GM12875 (cell line): ENCODE measurements around the gene PPM1D.

Experiments used
- H3K4me3 ChIP-seq: one replicate; pipeline ENCODE4 v1.5.1; 2011; ENCODE audit warnings: low read depth, low read length, control low read depth
- TF ChIP-seq, protein P1 (sequence below): IDR thresholded peaks from 2 replicates; pipeline ENCODE4 v1.5.1; 2011; ENCODE audit warnings: low read depth, mild to moderate bottlenecking, control low read depth, inconsistent platforms, low read length, moderate library complexity, borderline replicate concordance; ENCODE audit not compliant: insufficient read depth

Gene PPM1D

DNA sequence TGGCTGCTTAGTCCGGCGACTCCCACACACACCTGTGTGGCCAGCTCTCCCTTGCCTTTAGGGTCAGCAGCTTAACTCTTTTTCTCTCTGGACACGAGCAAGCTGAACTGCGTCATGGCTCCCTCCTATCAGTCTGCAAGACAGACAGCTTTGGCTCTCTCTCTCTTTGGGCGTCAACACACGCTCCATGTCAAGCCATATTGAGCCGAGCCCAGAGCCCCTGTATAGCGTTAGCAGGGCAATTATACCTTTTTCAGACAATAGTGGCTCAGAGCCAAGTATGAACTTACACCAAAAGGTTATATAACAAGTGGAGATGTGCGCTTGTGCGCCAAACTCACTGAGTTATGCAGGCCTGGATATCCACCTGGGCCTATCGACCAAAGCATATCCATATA, 39.1 kb upstream of the PPM1D start:
- no peak overlapping the region for H3K4me3 ChIP-seq
- TF ChIP-seq, protein P1, sequence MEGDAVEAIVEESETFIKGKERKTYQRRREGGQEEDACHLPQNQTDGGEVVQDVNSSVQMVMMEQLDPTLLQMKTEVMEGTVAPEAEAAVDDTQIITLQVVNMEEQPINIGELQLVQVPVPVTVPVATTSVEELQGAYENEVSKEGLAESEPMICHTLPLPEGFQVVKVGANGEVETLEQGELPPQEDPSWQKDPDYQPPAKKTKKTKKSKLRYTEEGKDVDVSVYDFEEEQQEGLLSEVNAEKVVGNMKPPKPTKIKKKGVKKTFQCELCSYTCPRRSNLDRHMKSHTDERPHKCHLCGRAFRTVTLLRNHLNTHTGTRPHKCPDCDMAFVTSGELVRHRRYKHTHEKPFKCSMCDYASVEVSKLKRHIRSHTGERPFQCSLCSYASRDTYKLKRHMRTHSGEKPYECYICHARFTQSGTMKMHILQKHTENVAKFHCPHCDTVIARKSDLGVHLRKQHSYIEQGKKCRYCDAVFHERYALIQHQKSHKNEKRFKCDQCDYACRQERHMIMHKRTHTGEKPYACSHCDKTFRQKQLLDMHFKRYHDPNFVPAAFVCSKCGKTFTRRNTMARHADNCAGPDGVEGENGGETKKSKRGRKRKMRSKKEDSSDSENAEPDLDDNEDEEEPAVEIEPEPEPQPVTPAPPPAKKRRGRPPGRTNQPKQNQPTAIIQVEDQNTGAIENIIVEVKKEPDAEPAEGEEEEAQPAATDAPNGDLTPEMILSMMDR = no peak

DNA sequence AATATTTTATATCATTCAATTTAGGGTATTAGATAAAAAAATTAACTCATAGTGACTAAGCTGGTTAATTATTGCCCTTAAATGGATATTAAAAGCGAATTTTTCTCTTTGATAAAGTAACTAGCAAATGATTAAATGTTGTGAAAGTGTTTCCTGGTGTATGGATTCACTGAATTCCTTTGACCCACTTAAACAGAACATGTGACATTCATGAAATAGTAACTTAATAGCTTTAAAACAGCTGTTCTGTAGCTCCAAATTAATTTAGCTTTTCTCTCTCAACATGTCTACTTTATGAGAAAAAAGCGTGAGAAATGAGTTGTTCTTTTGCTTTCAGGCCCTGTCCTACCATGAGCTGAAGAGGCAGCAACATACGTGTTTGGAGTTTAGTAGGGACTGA, 37.6 kb upstream of the PPM1D start:
- TF ChIP-seq, protein P1 = no peak
- no peak overlapping the region for H3K4me3 ChIP-seq

DNA sequence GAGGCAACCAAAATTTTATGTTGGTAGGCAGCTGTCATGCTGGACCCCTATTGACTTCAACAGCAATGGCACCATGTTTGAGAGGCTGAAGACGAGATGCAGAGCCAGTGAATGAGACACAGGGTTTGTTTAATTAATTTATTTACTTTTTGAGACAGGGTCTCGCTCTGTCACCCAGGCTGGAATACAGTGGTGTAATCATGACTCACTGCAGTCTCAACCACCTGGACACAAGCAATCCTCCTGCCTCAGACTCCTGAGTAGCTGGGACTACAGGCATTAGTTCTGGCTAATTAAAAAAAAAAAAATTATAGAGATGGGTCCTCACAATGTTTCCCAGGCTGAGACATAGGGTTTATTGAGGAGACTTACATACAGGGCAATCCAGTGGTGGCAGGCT, 36.2 kb upstream of the PPM1D start:
- H3K4me3 ChIP-seq = no peak overlapping the region
- TF ChIP-seq, protein P1 = no peak

DNA sequence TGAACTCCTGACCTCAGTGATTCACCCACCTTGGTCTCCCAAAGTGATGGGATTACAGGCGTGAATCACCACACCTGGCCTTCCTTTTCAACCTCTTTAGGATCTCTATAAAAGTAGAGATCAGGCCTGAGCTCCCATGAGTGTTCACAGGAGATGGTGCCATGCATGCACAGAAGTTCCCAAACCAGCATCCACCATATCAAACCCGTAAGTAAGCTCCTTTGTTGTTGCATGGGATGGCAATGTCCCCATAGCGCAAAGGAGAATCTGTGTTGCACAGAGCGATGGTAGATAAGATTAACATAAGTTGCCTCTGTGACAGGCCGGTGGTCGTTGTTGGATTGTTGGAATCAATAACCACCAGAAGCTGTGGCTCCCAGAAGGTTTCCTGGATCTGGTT, 34.8 kb upstream of the PPM1D start:
- no peak overlapping the region for H3K4me3 ChIP-seq
- TF ChIP-seq, protein P1 = no peak

DNA sequence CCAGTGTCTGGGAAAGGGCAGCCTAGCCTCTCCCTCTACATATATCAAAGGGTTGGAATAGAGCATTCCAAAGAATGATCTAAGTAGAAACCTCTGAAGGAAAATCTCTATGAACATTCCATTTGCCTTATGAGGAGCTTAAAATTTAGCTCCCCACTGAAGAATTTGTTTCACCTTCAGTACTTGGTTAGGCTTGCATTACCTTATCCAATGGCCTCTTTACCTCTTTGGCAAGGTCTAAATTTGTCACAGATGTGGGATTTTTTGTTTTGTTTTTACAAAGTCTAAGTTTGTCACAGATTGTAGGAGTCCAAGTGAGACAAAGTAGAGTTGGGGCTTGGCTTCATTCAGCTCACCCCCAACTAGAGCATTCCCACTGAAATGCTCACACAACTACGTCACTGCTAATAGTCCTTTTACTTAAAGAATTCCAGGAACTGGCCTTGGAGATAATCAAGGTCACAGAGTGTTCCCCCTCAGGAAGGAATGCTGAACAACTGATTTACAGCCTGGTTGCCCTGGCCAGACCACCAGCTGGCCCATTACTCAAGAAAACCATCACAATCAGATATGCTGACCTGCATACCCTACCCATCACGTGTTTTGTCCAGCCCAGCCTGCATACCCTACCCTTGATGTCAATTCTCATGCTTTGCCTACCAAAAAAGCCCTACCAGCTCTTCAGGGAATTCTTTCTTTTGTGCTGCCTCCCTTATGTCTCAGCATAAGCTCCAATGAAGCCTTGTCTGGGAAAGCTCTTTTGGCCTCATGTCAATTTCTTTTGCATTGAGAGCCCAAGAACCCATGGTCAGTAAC, 26.5 kb upstream of the PPM1D start:
- H3K4me3 ChIP-seq = no peak overlapping the region
- TF ChIP-seq, protein P1 = no peak

DNA sequence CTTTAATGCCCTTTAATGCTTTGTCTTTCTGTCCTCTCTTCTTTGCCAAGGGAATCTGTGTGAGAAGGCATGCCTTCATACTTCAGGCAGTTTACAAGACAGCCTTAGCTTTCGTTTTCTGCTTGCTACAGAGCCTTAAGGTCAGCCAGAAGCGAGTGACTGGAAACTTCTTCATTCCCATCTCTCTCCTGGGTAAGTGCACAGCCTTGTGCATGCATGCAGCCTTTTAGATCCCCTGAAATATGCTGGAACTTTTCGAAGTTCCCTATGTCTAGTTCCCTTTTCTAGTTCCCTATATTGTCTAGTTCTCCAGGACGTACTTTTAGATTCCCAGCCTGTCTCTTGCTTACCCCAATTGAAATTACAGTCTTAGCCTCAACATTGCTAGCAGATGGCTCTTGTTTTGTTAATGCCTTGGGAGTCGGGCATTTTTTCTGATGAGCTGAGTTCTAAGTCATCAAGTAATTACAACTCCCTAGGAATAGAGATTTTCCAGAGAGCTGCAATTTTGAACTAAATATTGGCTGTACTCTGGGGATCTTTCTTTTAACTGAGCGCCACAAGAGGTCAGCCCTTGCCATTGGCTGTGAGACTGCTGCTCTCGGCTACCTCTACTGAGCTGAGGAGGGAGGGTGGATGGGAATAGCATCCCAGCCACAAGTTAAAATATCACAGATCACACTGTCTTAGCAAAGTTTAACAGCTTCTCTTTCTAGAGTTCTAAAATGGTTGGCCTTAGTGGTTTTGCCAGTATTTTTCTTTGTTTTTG, 22.7 kb upstream of the PPM1D start:
- H3K4me3 ChIP-seq = no peak overlapping the region
- TF ChIP-seq, protein P1 = no peak
